GM21723 (cell line): ENCODE measurements around the gene ACVR1B.
A peak's percentile ranks its signal among the peaks of the same experiment; 100 is the strongest.

Experiments
- ATAC-seq: cut with Tn5 transposase; IDR thresholded peaks from one replicate; pipeline ENCODE4 v1.9.1; 2021; ENCODE audit warnings: mild to moderate bottlenecking, moderate library complexity; ENCODE audit not compliant: unreplicated experiment

The ACVR1B gene

DNA sequence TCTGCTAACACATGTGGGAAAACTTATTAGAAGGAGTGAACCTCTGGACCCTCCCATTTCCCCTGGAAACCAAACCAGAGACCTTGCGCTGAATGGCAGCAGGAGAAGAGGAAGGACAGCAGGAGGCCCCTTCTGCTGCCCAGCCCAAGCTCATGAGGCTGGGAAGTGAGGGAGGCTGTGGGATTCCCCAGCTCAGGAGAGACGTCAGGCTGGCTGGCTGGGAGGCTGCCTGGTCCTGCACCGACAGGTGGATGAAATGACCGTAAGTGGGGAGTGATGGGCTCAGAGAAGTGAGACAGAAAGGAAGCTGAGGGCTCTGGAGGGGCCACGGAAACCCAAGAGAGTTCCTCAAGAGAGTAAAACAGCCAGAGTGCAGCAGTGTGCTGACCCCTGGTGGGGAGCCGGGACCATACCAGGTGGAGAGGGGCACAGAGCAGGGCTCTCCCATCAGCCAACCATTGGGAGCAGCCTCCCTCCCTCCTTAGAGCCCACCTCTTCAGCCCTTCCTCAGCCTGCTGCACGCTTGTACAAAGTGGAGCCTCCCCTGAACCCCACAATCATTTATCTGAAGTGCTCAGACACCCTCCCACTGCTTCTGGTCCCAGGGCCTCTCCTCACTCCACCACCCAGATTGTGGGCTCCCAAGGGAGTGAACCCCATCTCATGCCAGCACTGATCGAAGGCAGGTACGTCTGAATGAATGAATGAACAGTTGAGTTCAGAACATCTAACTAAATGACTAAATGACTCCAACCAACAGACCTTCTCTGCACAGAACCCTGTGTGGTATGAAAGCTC lies 69.2 kb downstream of the ACVR1B start:
- ATAC-seq, result peak; percentile 36

- ATAC-seq, result no peak
Observed at GRCh38 chr12:52022841-52023181, 71.3 kb downstream of the ACVR1B start.

- peak; percentile 42 for ATAC-seq
Observed at GRCh38 chr12:52023182-52023975, 71.9 kb downstream of the ACVR1B start.

DNA sequence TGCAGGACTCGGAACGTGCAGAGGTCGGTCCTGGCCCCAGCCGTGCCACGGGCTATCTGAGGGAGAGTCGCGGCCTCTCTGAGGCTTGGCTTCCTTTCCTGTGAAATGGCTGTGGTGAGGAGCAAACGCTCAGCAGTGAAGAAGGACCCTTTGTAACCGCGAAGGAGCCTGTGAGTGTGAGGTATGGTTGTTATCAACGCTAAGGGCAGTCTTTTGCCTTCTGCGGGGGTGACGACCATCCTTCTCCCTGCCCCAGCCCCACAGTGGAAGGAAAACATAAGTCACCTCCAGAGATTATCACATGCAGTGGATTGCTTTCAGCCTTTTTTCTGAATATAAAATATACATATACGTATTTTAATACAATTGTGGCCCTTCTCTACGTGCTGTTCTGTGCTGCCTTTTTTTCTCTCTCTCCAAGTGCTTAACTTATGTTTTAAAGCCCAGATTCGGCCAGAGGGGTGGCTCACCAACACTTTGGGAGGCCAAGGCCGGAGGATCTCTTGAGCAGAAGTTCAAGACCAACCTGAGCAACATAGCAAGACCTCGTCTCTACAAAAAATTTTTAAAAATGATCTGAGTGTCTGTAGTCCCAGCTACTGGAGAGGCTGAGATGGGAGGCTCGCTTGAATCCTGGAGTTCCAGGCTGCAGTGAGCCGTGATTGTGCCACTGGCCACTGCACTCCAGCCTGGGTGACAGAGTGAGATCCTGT lies 72.6 kb downstream of the ACVR1B start:
- ATAC-seq, result peak; percentile 2

GRCh38 chr12:52024845-52025230 lies 73.3 kb downstream of the ACVR1B start:
- ATAC-seq, result no peak

DNA sequence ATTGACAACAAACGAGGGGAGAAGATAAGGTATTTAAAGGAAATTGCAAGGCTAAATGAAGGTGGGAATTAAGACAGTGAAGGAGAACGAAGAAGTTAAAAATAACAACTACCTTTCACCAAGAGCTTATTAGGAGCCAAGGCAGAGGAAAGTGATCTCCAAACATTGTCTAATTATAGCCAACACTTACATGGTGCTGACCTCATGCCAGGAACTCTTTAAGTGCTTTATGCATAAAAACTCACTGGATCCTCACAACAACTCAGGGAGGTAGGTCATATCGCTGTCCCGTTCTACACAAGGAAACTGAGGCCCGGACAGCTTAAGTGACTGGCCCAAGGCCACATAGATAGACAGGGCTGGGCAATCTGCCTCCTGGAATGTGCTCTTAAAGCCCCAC lies 74.8 kb downstream of the ACVR1B start:
- ATAC-seq, result no peak

DNA sequence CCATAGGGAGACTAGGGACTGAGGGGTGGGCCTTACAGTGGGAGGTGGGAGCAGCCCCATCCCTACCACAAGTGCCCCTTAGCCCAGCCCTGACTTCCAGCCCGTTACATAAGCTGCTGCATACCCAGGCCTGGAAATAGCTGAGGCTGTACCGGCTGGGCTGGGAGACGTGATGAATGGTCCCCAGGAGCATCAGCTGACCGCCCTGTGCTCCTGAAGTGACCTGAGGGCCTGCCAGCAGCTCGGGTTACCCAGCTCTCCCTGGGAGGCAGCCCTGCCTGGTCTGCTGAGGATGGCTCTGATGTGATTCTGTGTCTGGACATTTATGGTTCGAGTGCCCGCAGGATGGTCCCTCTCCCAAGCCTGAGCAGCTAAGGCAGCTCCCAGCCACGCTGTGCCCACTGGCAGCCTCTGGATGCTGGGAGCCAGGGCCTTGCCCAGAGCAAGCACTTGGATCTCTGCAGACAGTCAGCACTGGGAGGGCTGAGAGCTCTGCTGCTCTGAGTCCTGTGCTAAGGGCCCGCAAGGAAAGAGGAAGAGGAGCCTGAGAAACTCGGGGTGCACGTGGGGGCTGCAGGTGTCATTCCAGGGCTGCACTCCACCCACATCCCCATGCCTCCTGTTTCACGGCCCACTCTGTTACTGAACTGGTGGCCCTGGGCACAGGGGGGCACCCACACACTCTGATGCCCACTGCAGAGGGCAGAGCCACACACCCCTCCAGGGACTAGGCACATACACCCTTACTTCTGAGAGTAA lies 75.8 kb downstream of the ACVR1B start:
- ATAC-seq, result no peak

GRCh38 chr12:52029685-52030084 lies 78.2 kb downstream of the ACVR1B start:
- no peak for ATAC-seq

- peak; percentile 1 for ATAC-seq
Observed at GRCh38 chr12:52032446-52032803, 80.9 kb downstream of the ACVR1B start.

DNA sequence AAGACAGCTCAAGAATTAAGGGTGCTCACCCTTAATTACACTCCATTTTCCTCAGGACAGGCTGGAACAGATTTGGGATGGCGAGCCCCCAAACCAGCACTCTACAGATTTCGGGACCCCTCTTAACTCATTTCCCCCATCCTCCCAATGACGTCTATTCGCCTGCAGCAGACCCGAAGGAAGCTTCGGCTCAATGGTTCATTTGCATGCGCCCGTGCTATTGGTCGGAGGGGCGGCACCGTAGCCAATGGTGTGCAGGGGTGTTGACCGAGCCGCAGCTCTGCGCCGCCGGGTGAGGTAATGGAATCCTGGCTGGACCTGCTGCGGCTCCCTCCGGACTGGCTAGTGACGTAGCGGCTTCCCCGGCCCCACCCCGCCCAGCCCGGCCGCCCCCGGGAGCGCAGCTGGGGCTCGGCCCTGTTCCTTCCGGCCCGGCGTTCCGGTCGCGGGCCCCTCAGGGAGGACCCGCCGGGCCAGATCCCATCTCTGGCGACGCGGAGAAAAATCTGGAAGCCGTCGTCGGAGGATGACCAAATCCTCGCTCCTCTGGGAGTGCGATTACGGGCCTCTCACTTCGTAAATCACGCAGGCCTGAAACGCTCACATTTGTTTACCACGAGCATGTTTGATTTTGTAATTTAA lies 81.4 kb downstream of the ACVR1B start:
- ATAC-seq, result peak; percentile 84

DNA sequence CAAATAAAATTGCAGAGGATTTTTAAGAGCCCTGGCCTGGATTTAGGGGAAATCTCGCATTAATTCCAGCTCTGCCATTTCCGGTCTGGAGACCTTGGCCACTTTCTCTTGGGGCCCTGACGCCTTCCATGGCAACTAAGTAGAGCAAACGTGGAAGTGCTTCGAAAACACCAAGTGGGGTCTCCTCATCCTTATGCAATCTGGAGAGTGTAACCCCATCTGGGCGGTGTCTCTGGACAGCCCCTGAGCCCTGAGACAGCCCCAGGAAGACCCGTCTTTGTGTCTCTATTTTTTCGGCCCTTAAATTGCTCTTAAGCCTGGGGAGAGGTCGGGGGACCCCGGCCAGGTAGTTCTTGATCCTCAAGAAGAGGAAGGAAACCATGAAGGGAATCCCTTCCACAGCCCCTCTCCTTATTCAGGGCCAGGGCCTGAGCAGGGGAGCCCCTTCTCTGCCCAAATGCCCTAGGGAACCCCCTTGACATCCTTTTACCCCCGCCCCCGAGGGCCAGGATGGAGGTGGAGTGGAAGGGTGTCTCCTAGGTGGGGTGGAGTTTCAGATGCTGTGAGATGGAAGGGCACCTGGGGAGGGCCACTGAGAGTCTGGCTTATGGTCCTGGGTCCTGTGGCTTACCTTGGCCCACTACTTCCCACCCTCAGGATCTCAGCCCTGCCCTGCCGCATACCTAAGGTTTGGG lies 82.1 kb downstream of the ACVR1B start:
- no peak for ATAC-seq

DNA sequence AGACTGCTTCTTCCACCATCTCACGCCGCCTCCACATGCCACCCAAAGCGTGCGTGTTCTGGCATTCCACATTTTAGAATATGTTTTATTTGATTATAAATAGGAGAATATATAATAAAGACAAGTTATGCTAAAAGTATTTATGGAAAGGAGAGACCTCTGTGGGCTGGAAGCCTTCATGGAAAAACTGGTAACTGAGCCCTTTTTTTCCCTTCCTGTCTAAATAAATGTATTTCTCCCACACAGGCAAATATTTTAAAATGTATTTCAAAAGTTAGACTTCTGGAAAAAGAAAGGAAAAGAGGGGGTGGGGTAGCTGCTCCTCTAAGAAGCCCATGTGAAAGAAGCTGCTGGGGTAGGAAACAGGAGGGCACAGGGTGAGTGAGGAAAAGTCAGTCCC lies 83.7 kb downstream of the ACVR1B start:
- no peak for ATAC-seq

- no peak for ATAC-seq
Observed at GRCh38 chr12:52035926-52036325, 84.4 kb downstream of the ACVR1B start.

DNA sequence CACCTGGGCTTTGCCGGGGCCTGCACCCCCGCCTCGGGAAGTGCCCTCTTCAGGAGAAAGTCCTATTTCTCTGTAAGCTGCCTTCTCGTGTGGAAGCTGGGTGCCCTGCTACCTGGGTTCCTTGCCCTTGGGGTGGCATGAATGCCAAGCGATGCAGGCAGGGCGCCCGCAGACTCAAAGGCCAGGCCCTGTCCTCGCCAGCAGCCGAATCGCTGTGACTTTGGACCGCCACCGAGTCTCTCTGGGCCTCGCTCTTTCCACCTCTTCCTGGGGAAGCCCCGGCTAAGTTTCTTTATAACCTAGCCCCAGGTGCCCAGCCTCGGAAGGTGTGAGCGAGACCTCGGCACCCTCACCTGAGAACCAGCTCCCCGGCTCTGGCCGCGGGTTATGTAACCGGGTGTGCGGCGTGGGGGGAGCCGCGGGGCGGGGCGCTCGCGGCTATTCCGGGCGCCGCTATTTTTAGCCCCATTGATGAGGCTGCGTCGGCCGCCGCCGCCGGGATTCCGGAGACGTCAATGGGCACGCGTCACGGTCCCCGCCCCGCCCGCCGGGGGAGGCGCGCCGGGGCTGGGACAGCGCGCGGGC lies 85.2 kb downstream of the ACVR1B start:
- ATAC-seq, result peak; percentile 57

- no peak for ATAC-seq
Observed at GRCh38 chr12:52037248-52037861, 85.9 kb downstream of the ACVR1B start.

GRCh38 chr12:52038447-52038846 lies 86.9 kb downstream of the ACVR1B start:
- ATAC-seq, result no peak

- ATAC-seq, result no peak
Observed at GRCh38 chr12:52041035-52041434, 89.5 kb downstream of the ACVR1B start.

DNA sequence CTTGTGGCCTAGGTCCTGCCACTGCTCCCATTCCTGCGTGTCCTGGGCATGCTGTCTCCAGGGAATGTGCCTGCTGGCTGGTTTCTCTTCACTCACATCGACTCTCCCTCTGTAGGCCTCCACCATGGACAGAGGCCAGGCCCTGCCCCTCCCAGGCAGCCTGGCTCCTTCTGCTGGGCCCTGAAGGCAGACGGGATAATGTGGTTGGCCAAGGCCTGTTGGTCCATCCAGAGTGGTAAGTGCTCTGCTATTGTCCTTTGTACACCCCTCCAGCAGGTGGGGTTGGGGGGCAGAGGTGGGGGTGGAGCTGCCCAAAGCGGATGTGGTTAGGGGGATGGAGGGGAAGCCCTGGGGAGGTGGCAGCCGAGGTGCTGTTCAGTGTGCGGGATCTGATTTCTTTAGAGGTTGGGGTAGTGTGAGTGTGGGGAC lies 90.2 kb downstream of the ACVR1B start:
- no peak for ATAC-seq

DNA sequence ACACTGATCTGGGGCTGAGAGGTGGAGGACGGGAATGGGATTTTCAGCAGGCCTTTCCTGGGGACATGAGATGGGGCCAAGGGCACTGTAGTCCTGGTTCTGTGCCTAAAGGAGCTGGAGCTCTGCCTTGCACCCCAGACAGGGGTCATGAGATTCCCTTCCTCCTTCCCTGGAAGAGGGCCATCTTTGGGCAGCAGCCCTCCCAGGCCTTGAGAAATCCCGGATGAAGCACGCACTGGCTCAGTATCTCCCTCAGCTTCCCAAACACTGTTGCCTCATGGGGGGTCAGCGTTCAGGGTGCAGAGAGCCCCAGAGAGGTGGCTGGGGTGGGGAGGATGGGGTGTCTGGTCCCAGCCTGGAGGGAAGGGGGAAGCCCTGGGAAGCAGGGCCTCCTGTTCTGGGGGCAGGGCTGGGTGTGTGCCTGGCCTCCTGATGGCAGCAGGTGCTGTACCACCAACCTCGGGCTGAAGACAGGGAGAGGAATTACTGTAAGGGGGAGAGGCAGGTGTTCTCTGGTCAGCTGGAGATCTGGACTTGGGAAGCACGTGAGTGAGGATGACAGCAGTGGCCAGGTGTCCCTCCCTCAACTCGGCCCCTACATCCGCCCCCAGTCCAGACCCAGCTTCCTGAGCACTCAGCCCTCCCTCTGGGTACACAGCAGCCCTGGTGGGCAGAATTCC lies 91.3 kb downstream of the ACVR1B start:
- ATAC-seq, result no peak
